ENCODE measurements around the gene UST. TPM values are rescaled to one million over a fixed set of nuclear protein-coding genes. Genes with fewer than 3 reads are reported as not detected.

UST gene
- total RNA-seq, 2 experiments from 2014 or later: 1.2 to 1.5 TPM

DNA sequence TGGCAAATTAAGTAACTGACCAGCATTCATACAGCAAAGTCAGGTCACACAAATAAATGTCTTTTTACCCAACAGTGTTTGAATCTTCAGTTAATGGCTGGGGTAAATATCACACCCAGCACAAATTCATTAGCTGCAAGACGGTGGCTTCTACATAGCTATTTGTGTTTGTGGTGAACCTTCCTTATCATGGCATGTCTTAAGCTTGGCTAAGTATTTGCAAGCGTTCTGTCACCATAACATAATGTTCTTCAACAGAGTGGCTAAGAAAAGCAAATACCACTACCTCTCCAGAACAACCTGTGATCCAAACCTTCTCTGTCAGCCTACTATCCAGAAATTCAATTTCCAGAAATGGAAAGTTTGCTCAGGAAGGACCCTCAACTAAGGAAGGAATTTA lies 315.1 kb downstream of the UST start:
- Mint-ChIP-seq H3K36me3 (ENCODE audit: low read depth) (no peaks in the 10 kb centered on the region), H3K27ac (no peak overlapping the region), H3K4me3 (no peak overlapping the region), H3K27me3 (no peaks in the 10 kb centered on the region), H3K9me3 (no peaks in the 10 kb centered on the region), H3K4me1 (ENCODE audit: low read depth) (peaks cover 54% of the 10 kb centered on the region)
- CTCF ChIA-PET: interaction anchor here (0.7 to 9.1 kb wide), 8 partner anchors 15 to 392 kb away, joined by 3 to 61 read pairs (median 7); no protein-coding TSS in a partner anchor
- intact Hi-C loops (cut with micrococcal nuclease): no loop called here
- no peak for DNase-seq
- POLR2A ChIA-PET: interaction anchor here (1.5 to 3.3 kb wide), 4 partner anchors 14 to 405 kb away, joined by 3 to 14 read pairs (median 6); no protein-coding TSS in a partner anchor
- ATAC-seq: no peak
- TF ChIP-seq, protein P1, sequence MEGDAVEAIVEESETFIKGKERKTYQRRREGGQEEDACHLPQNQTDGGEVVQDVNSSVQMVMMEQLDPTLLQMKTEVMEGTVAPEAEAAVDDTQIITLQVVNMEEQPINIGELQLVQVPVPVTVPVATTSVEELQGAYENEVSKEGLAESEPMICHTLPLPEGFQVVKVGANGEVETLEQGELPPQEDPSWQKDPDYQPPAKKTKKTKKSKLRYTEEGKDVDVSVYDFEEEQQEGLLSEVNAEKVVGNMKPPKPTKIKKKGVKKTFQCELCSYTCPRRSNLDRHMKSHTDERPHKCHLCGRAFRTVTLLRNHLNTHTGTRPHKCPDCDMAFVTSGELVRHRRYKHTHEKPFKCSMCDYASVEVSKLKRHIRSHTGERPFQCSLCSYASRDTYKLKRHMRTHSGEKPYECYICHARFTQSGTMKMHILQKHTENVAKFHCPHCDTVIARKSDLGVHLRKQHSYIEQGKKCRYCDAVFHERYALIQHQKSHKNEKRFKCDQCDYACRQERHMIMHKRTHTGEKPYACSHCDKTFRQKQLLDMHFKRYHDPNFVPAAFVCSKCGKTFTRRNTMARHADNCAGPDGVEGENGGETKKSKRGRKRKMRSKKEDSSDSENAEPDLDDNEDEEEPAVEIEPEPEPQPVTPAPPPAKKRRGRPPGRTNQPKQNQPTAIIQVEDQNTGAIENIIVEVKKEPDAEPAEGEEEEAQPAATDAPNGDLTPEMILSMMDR (IDR thresholded peaks at IDR 0.05): no peak

GRCh38 chr6:149062653-149063348 lies 316.0 kb downstream of the UST start:
- Mint-ChIP-seq H3K9me3 (no peaks in the 10 kb centered on the region), H3K4me3 (no peak overlapping the region), H3K27ac (no peak overlapping the region), H3K36me3 (ENCODE audit: low read depth) (no peaks in the 10 kb centered on the region), H3K27me3 (no peaks in the 10 kb centered on the region), H3K4me1 (ENCODE audit: low read depth) (peaks cover 53% of the 10 kb centered on the region)
- CTCF ChIA-PET: interaction anchor here (0.9 to 9.1 kb wide), 9 partner anchors 14 to 454 kb away, joined by 3 to 61 read pairs (median 8); no protein-coding TSS in a partner anchor
- DNase-seq: no peak
- ATAC-seq: no peak
- POLR2A ChIA-PET: interaction anchor here (1.5 to 3.3 kb wide), 5 partner anchors 9 to 404 kb away, joined by 3 to 14 read pairs (median 6); no protein-coding TSS in a partner anchor
- intact Hi-C loops (cut with micrococcal nuclease): no loop called here
- TF ChIP-seq, protein P1 (IDR thresholded peaks at IDR 0.05): no peak

GRCh38 chr6:149063468-149063867 lies 316.6 kb downstream of the UST start:
- intact Hi-C loops (cut with micrococcal nuclease): no loop called here
- no peak for ATAC-seq
- no peaks in the 10 kb centered on the region for H3K9me3 Mint-ChIP-seq
- H3K36me3 Mint-ChIP-seq (ENCODE audit: low read depth): no peaks in the 10 kb centered on the region
- POLR2A ChIA-PET: interaction anchor here (1.5 to 3.3 kb wide), 5 partner anchors 9 to 404 kb away, joined by 3 to 14 read pairs (median 6); no protein-coding TSS in a partner anchor
- no peak overlapping the region for H3K27ac Mint-ChIP-seq
- CTCF ChIA-PET: interaction anchor here (0.9 to 9.1 kb wide), 6 partner anchors 13 to 454 kb away, joined by 3 to 61 read pairs (median 12); no protein-coding TSS in a partner anchor
- no peaks in the 10 kb centered on the region for H3K27me3 Mint-ChIP-seq
- no peak overlapping the region for H3K4me3 Mint-ChIP-seq
- peaks cover 49% of the 10 kb centered on the region for H3K4me1 Mint-ChIP-seq (ENCODE audit: low read depth)
- no peak for DNase-seq
- TF ChIP-seq, protein P1 (IDR thresholded peaks at IDR 0.05): no peak

DNA sequence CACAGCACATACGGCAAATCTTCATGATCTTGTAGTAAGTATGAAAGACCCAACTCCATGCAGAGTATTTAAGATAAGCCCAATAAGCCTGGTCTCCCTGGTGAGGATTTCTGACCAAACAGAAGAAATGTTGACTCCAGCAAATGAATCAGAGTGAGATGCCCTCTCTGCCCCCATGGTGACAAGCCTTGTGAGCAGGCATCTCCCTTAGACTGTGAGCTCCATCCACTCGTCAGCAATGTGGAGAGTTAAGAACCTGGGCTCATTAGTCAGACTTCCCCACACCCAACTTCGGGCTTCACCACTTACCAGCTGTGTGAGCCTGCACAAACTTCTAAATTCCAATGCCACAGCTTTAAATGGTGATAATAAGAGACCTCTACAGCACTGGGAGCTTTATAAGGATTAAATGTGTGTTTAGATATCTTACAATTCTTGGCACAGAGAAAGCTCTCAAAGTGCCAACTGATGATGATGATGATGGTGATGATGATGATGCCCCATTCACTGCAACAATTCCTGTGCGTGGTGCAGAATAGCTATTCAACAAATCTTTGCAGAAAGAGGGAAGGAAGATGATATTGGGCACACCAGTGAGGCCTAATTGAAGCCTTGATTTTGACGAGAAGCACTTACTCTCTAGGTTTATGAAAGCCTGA lies 317.3 kb downstream of the UST start:
- no peaks in the 10 kb centered on the region for H3K36me3 Mint-ChIP-seq (ENCODE audit: low read depth)
- no peaks in the 10 kb centered on the region for H3K27me3 Mint-ChIP-seq
- no peaks in the 10 kb centered on the region for H3K9me3 Mint-ChIP-seq
- ATAC-seq: no peak
- H3K4me1 Mint-ChIP-seq (ENCODE audit: low read depth): peaks cover 49% of the 10 kb centered on the region
- no peak overlapping the region for H3K4me3 Mint-ChIP-seq
- no peak overlapping the region for H3K27ac Mint-ChIP-seq
- intact Hi-C loops (cut with micrococcal nuclease): no loop called here
- TF ChIP-seq, protein P1 (IDR thresholded peaks at IDR 0.05): no peak
- ChIA-PET CTCF (interaction anchor here (1.0 to 9.1 kb wide), 8 partner anchors 12 to 481 kb away, joined by 3 to 61 read pairs (median 12); partner anchors contain the start of gene PPIL4), POLR2A (interaction anchor here (1.8 to 3.3 kb wide), 3 partner anchors 10 to 32 kb away, joined by 6 to 14 read pairs (median 8); no protein-coding TSS in a partner anchor)
- DNase-seq: no peak

All from activated CD8-positive, alpha-beta T cell treated with anti-CD3 and anti-CD28 coated beads for 36 hours (primary cell).